SK-N-MC (cell line): ENCODE results near the gene GPR137B.

Source experiments
- EZH2 ChIP-seq: fragments of 200-600 bp; sonication (generic); IDR thresholded peaks from one replicate; pipeline ENCODE4 v1.6.1; 2017; ENCODE audit warnings: antibody characterized with exemption
- FOXP2 ChIP-seq: optimal IDR thresholded peaks from 2 replicates; pipeline ENCODE3; 2011; ENCODE audit warnings: mild to moderate bottlenecking, moderate library complexity; ENCODE audit not compliant: insufficient read depth; ENCODE audit errors: extremely low read length, control extremely low read depth
- POLR2AphosphoS5 ChIP-seq: IDR thresholded peaks from 2 replicates; pipeline ENCODE4 v1.6.1; 2012; ENCODE audit warnings: mild to moderate bottlenecking, low read depth, low read length, borderline replicate concordance

DNA sequence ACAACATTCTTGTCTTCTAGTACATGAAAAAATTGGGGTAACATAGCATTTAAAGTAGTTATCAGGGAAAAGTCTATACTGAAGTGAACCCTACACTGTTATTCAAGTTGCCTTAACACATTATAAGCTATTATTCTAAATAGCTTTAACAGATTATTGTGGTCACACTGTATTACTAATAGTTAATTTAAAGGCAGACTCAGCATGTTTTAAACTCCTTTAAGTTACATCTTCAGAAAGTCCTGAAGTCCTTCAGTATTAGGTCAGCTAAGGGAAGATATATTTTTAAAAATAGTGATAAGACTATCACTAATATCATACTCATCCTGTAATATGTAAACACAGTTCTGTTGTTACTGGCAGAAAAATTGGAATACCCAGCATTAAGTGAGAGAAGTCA lies 67.4 kb downstream of the GPR137B start:
- TF ChIP-seq POLR2AphosphoS5 = no peak
- TF ChIP-seq EZH2 = no peak
- no peak for TF ChIP-seq FOXP2
